ENCODE measurements around the gene CCDC187.

GRCh38 chr9:136300866-136301265, 3.0 kb downstream of the CCDC187 start:
- TF ChIP-seq POLR2A (IDR thresholded peaks at IDR 0.05): no peak
- TF ChIP-seq, protein P1, sequence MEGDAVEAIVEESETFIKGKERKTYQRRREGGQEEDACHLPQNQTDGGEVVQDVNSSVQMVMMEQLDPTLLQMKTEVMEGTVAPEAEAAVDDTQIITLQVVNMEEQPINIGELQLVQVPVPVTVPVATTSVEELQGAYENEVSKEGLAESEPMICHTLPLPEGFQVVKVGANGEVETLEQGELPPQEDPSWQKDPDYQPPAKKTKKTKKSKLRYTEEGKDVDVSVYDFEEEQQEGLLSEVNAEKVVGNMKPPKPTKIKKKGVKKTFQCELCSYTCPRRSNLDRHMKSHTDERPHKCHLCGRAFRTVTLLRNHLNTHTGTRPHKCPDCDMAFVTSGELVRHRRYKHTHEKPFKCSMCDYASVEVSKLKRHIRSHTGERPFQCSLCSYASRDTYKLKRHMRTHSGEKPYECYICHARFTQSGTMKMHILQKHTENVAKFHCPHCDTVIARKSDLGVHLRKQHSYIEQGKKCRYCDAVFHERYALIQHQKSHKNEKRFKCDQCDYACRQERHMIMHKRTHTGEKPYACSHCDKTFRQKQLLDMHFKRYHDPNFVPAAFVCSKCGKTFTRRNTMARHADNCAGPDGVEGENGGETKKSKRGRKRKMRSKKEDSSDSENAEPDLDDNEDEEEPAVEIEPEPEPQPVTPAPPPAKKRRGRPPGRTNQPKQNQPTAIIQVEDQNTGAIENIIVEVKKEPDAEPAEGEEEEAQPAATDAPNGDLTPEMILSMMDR (IDR thresholded peaks at IDR 0.05): no peak

Measured in tibial nerve (tissue), 3 donors.